Hepatocyte (in vitro differentiated cells): ENCODE results near the gene ADGRB2. TPM values are rescaled to one million over a fixed set of nuclear protein-coding genes. Genes with fewer than 3 reads are reported as not detected.

Source experiments
- DNase-seq: peaks from one replicate; pipeline ENCODE4 v3.0.0-alpha.2; 2016; ENCODE audit warnings: low spot score
- H2AFZ ChIP-seq: fragments of 200-600 bp; sonication (generic); 2 replicates; pipeline ENCODE4 v1.6.0; 2016; ENCODE audit warnings: antibody characterized with exemption, mild to moderate bottlenecking
- H3K27ac ChIP-seq: fragments of 200-600 bp; sonication (generic); 2 replicates; pipeline ENCODE4 v1.5.1; 2016; ENCODE audit warnings: mild to moderate bottlenecking
- H3K27me3 ChIP-seq: fragments of 200-600 bp; sonication (generic); 2 replicates; pipeline ENCODE4 v1.6.1; 2016
- H3K36me3 ChIP-seq: fragments of 200-600 bp; sonication (generic); replicated peaks from 2 replicates; pipeline ENCODE4 v1.5.1; 2016; ENCODE audit warnings: low read depth; ENCODE audit not compliant: insufficient read depth
- H3K4me1 ChIP-seq: fragments of 200-600 bp; sonication (generic); 2 replicates; pipeline ENCODE4 v1.5.1; 2016; ENCODE audit warnings: mild to moderate bottlenecking, moderate library complexity; ENCODE audit not compliant: insufficient read depth
- H3K4me2 ChIP-seq: fragments of 200-600 bp; sonication (generic); 2 replicates; pipeline ENCODE4 v1.6.0; 2016
- H3K4me3 ChIP-seq: fragments of 200-600 bp; sonication (generic); 2 replicates; pipeline ENCODE4 v1.5.1; 2016; ENCODE audit warnings: mild to moderate bottlenecking
- H3K79me2 ChIP-seq: fragments of 200-600 bp; sonication (generic); 2 replicates; pipeline ENCODE4 v1.6.0; 2017; ENCODE audit warnings: mild to moderate bottlenecking
- H3K9me2 ChIP-seq: fragments of 200-600 bp; sonication (generic); replicated peaks from 2 replicates; pipeline ENCODE4 v1.6.0; 2017; ENCODE audit warnings: mild to moderate bottlenecking; ENCODE audit not compliant: insufficient read depth
- H3K9me3 ChIP-seq: fragments of 200-600 bp; sonication (generic); 2 replicates; pipeline ENCODE4 v1.5.1; 2016; ENCODE audit warnings: low read depth, mild to moderate bottlenecking
- H4K20me1 ChIP-seq: fragments of 200-600 bp; sonication (generic); 2 replicates; pipeline ENCODE4 v1.6.0; 2016; ENCODE audit warnings: mild to moderate bottlenecking; ENCODE audit not compliant: insufficient read depth, poor library complexity, severe bottlenecking
- CTCF ChIP-seq: fragments of 200-600 bp; sonication (generic); IDR thresholded peaks from 2 replicates; pipeline ENCODE4 v1.5.1; 2016; ENCODE audit warnings: antibody characterized with exemption, mild to moderate bottlenecking; ENCODE audit not compliant: poor library complexity
- EZH2 ChIP-seq: fragments of 200-600 bp; sonication (generic); IDR thresholded peaks from 2 replicates; pipeline ENCODE4 v1.6.1; 2016; ENCODE audit warnings: antibody characterized with exemption, mild to moderate bottlenecking, borderline replicate concordance
- EZH2phosphoT487 ChIP-seq: fragments of 200-600 bp; sonication (generic); IDR thresholded peaks from one replicate; pipeline ENCODE4 v1.6.1; 2018; ENCODE audit warnings: antibody characterized with exemption, mild to moderate bottlenecking, low read depth, moderate library complexity; ENCODE audit not compliant: unreplicated experiment, severe bottlenecking
- WGBS: methylation state at CpG from one replicate; pipeline ENCODE4 v1.1.6; 2016; ENCODE audit warnings: low lambda C conversion rate; ENCODE audit errors: missing lambda C conversion rate; 5-methylcytosine and 5-hydroxymethylcytosine counted together
- polyA plus RNA-seq: library from polyadenylated mRNA; unstranded; fragments of >200 nt; fragmentation: Nextera tagmentation; extraction: Ambion mirVana; gene quantifications from 2 replicates; pipeline ENCODE4 v1.2.1, GENCODE V29; 2016
- total RNA-seq: library from RNA; depleted of rRNA; stranded (reverse); fragments of >200 nt; gene quantifications from 2 replicates; pipeline ENCODE4 v1.2.3, GENCODE V29; 2014

ADGRB2 gene
- total and polyA plus RNA-seq, 2 experiments from 2014 or later, result 7.7 to 10.5 TPM

GRCh38 chr1:31742462-31743212 lies 21.5 kb downstream of the ADGRB2 start:
- H3K9me3 ChIP-seq, result no peaks in the 10 kb centered on the region
- no peak for TF ChIP-seq CTCF
- H3K27ac ChIP-seq, result no peak overlapping the region
- WGBS, result 94% methylated on average over 28 of the region's 32 CpGs
- H3K27me3 ChIP-seq, result no peaks in the 10 kb centered on the region
- no peak for DNase-seq
- H3K79me2 ChIP-seq, result no peaks in the 10 kb centered on the region
- H2AFZ ChIP-seq, result no peak overlapping the region
- peaks cover 24% of the 10 kb centered on the region for H3K4me1 ChIP-seq
- no peaks in the 10 kb centered on the region for H3K9me2 ChIP-seq
- H3K4me3 ChIP-seq, result no peak overlapping the region
- no peaks in the 10 kb centered on the region for H4K20me1 ChIP-seq
- no peaks in the 10 kb centered on the region for H3K36me3 ChIP-seq
- no peak overlapping the region for H3K4me2 ChIP-seq

- no peaks in the 10 kb centered on the region for H3K36me3 ChIP-seq
- TF ChIP-seq EZH2, result no peak
- no peak for TF ChIP-seq EZH2phosphoT487
- no peak for TF ChIP-seq CTCF
- WGBS, result 46% methylated on average over 12 of the region's 12 CpGs
- no peaks in the 10 kb centered on the region for H3K9me2 ChIP-seq
- no peak overlapping the region for H2AFZ ChIP-seq
- no peaks in the 10 kb centered on the region for H4K20me1 ChIP-seq
- no peaks in the 10 kb centered on the region for H3K79me2 ChIP-seq
- DNase-seq, result peak; percentile 32
- H3K4me3 ChIP-seq, result no peak overlapping the region
- no peak overlapping the region for H3K4me2 ChIP-seq
- no peaks in the 10 kb centered on the region for H3K9me3 ChIP-seq
- H3K27ac ChIP-seq, result no peak overlapping the region
- no peaks in the 10 kb centered on the region for H3K27me3 ChIP-seq
- H3K4me1 ChIP-seq, result no peaks in the 10 kb centered on the region
Measured at GRCh38 chr1:31739346-31739745, 24.8 kb downstream of the ADGRB2 start.

GRCh38 chr1:31736675-31737074 lies 27.5 kb downstream of the ADGRB2 start:
- WGBS, result 89% methylated on average over 10 of the region's 18 CpGs
- no peak overlapping the region for H3K4me3 ChIP-seq
- no peaks in the 10 kb centered on the region for H4K20me1 ChIP-seq
- H3K9me2 ChIP-seq, result no peaks in the 10 kb centered on the region
- no peak overlapping the region for H3K27ac ChIP-seq
- H3K36me3 ChIP-seq, result no peaks in the 10 kb centered on the region
- no peak overlapping the region for H2AFZ ChIP-seq
- DNase-seq, result no peak
- H3K27me3 ChIP-seq, result no peaks in the 10 kb centered on the region
- H3K79me2 ChIP-seq, result no peaks in the 10 kb centered on the region
- H3K4me2 ChIP-seq, result no peak overlapping the region
- no peaks in the 10 kb centered on the region for H3K9me3 ChIP-seq
- H3K4me1 ChIP-seq, result no peaks in the 10 kb centered on the region
- no peak for TF ChIP-seq CTCF
- no peak for TF ChIP-seq EZH2phosphoT487
- TF ChIP-seq EZH2, result no peak
